Liver (tissue), 9 donors: Measurements from ENCODE around the gene URGCP. TPM values are rescaled to one million over a fixed set of nuclear protein-coding genes. Genes with fewer than 3 reads are reported as not detected.
A peak's percentile ranks its signal among the peaks of the same experiment; 100 is the strongest.

ENCODE experiments used
- DNase-seq: peaks from one replicate; pipeline ENCODE4 v3.0.0-alpha.2; 2017; ENCODE audit warnings: low spot score
- H3K27ac ChIP-seq, 2 donors: one replicate each; pipeline ENCODE4 v1.7.0; 2013; ENCODE audit warnings: inconsistent platforms in 2 of 2, low read length in 2 of 2, control low read depth in 1 of 2, low read depth in 1 of 2, mild to moderate bottlenecking in 1 of 2
- H3K27me3 ChIP-seq, 4 donors: one replicate each; pipeline versions ENCODE4 v1.6.1 to v1.7.0; 2013; ENCODE audit warnings: low read length in 3 of 4, inconsistent platforms in 1 of 4, mild to moderate bottlenecking in 1 of 4, moderate library complexity in 1 of 4; ENCODE audit not compliant: control insufficient read depth in 4 of 4, insufficient read depth in 4 of 4
- H3K36me3 ChIP-seq, 4 donors: one replicate each; pipeline versions ENCODE4 v1.6.1 to v1.7.0; 2013; ENCODE audit warnings: low read length in 3 of 4, mild to moderate bottlenecking in 3 of 4, low read depth in 1 of 4, moderate library complexity in 1 of 4; ENCODE audit not compliant: control insufficient read depth in 4 of 4, insufficient read depth in 3 of 4
- H3K4me1 ChIP-seq, 4 donors: one replicate each; pipeline versions ENCODE4 v1.6.1 to v1.7.0; 2013; ENCODE audit warnings: low read length in 3 of 4, mild to moderate bottlenecking in 3 of 4, moderate library complexity in 1 of 4; ENCODE audit not compliant: control insufficient read depth in 4 of 4, insufficient read depth in 4 of 4
- H3K4me3 ChIP-seq, 3 donors: one replicate each; pipeline versions ENCODE4 v1.6.1 to v1.7.0; 2013; ENCODE audit warnings: low read length in 3 of 3, control low read depth in 1 of 3, low read depth in 1 of 3, mild to moderate bottlenecking in 1 of 3
- H3K9ac ChIP-seq, 2 donors: one replicate each; pipeline ENCODE4 v1.7.0; 2013; ENCODE audit warnings: low read length in 2 of 2, mild to moderate bottlenecking in 2 of 2, moderate library complexity in 2 of 2, control low read depth in 1 of 2, low read depth in 1 of 2
- H3K9me3 ChIP-seq, 4 donors: one replicate each; pipeline versions ENCODE4 v1.6.1 to v1.7.0; 2013; ENCODE audit warnings: low read length in 3 of 4; ENCODE audit not compliant: control insufficient read depth in 4 of 4
- EGR1 ChIP-seq, 2 donors: IDR thresholded peaks; 2 replicates each; pipeline ENCODE4 v1.6.1; 2016 to 2018; ENCODE audit warnings: antibody characterized with exemption in 2 of 2, low read depth in 2 of 2
- FOXA1 ChIP-seq: IDR thresholded peaks from 2 replicates; pipeline ENCODE4 v1.6.1; 2016; ENCODE audit warnings: antibody characterized with exemption
- GABPA ChIP-seq, 2 donors: IDR thresholded peaks in 1 of 2; conservative IDR thresholded peaks in 1 of 2; 2 replicates each; pipeline ENCODE4 v1.6.1; 2016; ENCODE audit warnings: antibody characterized with exemption in 2 of 2, mild to moderate bottlenecking in 1 of 2, moderate library complexity in 1 of 2
- HNF4A ChIP-seq, 2 donors: conservative IDR thresholded peaks; 2 replicates each; pipeline ENCODE4 v1.6.1; 2016; ENCODE audit warnings: antibody characterized with exemption in 2 of 2, mild to moderate bottlenecking in 2 of 2
- HNF4G ChIP-seq: IDR thresholded peaks from 2 replicates; pipeline ENCODE4 v1.6.1; 2016; ENCODE audit warnings: antibody characterized with exemption
- NR2F2 ChIP-seq: IDR thresholded peaks from 2 replicates; pipeline ENCODE4 v1.6.1; 2016; ENCODE audit warnings: antibody characterized with exemption
- RAD21 ChIP-seq, 2 donors: IDR thresholded peaks; 2 replicates each; pipeline ENCODE4 v1.6.1; 2016; ENCODE audit warnings: antibody characterized with exemption in 2 of 2, mild to moderate bottlenecking in 2 of 2
- RXRA ChIP-seq, 2 donors: IDR thresholded peaks; 2 replicates each; pipeline ENCODE4 v1.6.1; 2017 to 2018; ENCODE audit warnings: antibody characterized with exemption in 2 of 2, mild to moderate bottlenecking in 1 of 2
- TAF1 ChIP-seq: conservative IDR thresholded peaks from 2 replicates; pipeline ENCODE4 v1.6.1; 2016; ENCODE audit warnings: antibody characterized with exemption, mild to moderate bottlenecking
- YY1 ChIP-seq: IDR thresholded peaks from 2 replicates; pipeline ENCODE4 v1.6.1; 2016; ENCODE audit warnings: antibody characterized with exemption, mild to moderate bottlenecking
- ZBTB33 ChIP-seq: IDR thresholded peaks from 2 replicates; pipeline ENCODE4 v1.6.1; 2016; ENCODE audit warnings: antibody characterized with exemption
- WGBS: extraction: QIAGEN DNeasy Blood & Tissue Kit; methylation state at CpG from one replicate; pipeline ENCODE4 v1.1.7; 2013; 5-methylcytosine and 5-hydroxymethylcytosine counted together
- polyA plus RNA-seq, 2 donors: library from polyadenylated mRNA; stranded (reverse) in 1 of 2; unstranded in 1 of 2; fragments of 200-250 nt in 1 of 2; fragments of >200 nt in 1 of 2; fragmentation: Nextera tagmentation in 1 of 2; extraction: Ambion mirVana in 1 of 2; gene quantifications; one replicate each; pipeline versions ENCODE4 v1.2.1 to v1.2.3, GENCODE V29; 2013 to 2015
- total RNA-seq, 2 donors: library from RNA; depleted of rRNA; stranded (reverse); fragments of >200 nt; gene quantifications; one replicate each; pipeline ENCODE4 v1.2.3, GENCODE V29; 2014
- TF ChIP-seq, protein P1 (sequence below): fragments of 150-350 bp; IDR thresholded peaks from 2 replicates; pipeline ENCODE4 v1.5.1; 2017; ENCODE audit warnings: improper control_type of control experiment, low read depth, low read length; ENCODE audit not compliant: missing input control
- TF ChIP-seq, protein P2 (sequence below): IDR thresholded peaks from 2 replicates; pipeline ENCODE4 v1.6.1; 2016; ENCODE audit warnings: antibody characterized with exemption
- TF ChIP-seq, protein P3 (sequence below): IDR thresholded peaks from 2 replicates; pipeline ENCODE4 v1.6.1; 2016; ENCODE audit warnings: antibody characterized with exemption
- TF ChIP-seq, protein P4 (sequence below): IDR thresholded peaks from 2 replicates; pipeline ENCODE4 v1.6.1; 2016; ENCODE audit warnings: antibody characterized with exemption, mild to moderate bottlenecking
- donor health status: healthy.
- donor health status: healthy.
- donor health status: healthy.
- donor health status: healthy.
- donor health status: healthy.

The URGCP gene
- total and polyA plus RNA-seq, 4 donors, result 7.2 to 28.4 (median 13.0) TPM

- TF ChIP-seq, protein P1, sequence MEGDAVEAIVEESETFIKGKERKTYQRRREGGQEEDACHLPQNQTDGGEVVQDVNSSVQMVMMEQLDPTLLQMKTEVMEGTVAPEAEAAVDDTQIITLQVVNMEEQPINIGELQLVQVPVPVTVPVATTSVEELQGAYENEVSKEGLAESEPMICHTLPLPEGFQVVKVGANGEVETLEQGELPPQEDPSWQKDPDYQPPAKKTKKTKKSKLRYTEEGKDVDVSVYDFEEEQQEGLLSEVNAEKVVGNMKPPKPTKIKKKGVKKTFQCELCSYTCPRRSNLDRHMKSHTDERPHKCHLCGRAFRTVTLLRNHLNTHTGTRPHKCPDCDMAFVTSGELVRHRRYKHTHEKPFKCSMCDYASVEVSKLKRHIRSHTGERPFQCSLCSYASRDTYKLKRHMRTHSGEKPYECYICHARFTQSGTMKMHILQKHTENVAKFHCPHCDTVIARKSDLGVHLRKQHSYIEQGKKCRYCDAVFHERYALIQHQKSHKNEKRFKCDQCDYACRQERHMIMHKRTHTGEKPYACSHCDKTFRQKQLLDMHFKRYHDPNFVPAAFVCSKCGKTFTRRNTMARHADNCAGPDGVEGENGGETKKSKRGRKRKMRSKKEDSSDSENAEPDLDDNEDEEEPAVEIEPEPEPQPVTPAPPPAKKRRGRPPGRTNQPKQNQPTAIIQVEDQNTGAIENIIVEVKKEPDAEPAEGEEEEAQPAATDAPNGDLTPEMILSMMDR, result no peak
- TF ChIP-seq NR2F2 (no peak), HNF4A (conservative IDR thresholded peaks at IDR 0.05) (no peak), ZBTB33 (no peak)
- TF ChIP-seq, protein P2, sequence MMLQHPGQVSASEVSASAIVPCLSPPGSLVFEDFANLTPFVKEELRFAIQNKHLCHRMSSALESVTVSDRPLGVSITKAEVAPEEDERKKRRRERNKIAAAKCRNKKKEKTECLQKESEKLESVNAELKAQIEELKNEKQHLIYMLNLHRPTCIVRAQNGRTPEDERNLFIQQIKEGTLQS, result no peak
Measured at GRCh38 chr7:43868181-43868580, 38.2 kb downstream of the URGCP start (continued).

GRCh38 chr7:43865277-43865676 is 41.1 kb downstream of the URGCP start:
- 88% methylated on average over 3 of the region's 3 CpGs for WGBS
- DNase-seq, result no peak
- Histone ChIP-seq H3K36me3 (peaks cover 0 to 14% (median 11%) of the 10 kb centered on the region in 4 donors), H3K9ac (no peak overlapping the region), H3K4me1 (peaks cover 4 to 17% (median 11%) of the 10 kb centered on the region in 4 donors), H3K9me3 (no peaks in the 10 kb centered on the region), H3K27me3 (no peaks in the 10 kb centered on the region), H3K27ac (no peak overlapping the region), H3K4me3 (no peak overlapping the region)
- TF ChIP-seq HNF4G (no peak), HNF4A (conservative IDR thresholded peaks at IDR 0.05) (no peak), RXRA (IDR thresholded peaks at IDR 0.05) (peak in 1 of 2 donors; percentile 16), RAD21 (IDR thresholded peaks at IDR 0.05) (no peak), GABPA (IDR thresholded peaks at IDR 0.05 in 1 of 2, conservative IDR thresholded peaks at IDR 0.05 in 1 of 2) (no peak), FOXA1 (no peak)
- TF ChIP-seq, protein P3, sequence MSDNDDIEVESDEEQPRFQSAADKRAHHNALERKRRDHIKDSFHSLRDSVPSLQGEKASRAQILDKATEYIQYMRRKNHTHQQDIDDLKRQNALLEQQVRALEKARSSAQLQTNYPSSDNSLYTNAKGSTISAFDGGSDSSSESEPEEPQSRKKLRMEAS, result no peak

- peaks cover 3 to 12% (median 8%) of the 10 kb centered on the region in 4 donors for H3K4me1 ChIP-seq
- no peak overlapping the region for H3K4me3 ChIP-seq
- WGBS, result 93% methylated on average over 8 of the region's 8 CpGs
- no peak for DNase-seq
- H3K27me3 ChIP-seq, result no peaks in the 10 kb centered on the region
- H3K27ac ChIP-seq, result no peak overlapping the region
- no peak overlapping the region for H3K9ac ChIP-seq
- peaks cover 0 to 14% (median 11%) of the 10 kb centered on the region in 4 donors for H3K36me3 ChIP-seq
- no peaks in the 10 kb centered on the region for H3K9me3 ChIP-seq
- no peak for TF ChIP-seq NR2F2
- no peak for TF ChIP-seq FOXA1
- TF ChIP-seq, protein P1, result no peak
- TF ChIP-seq, protein P2, result no peak
- TF ChIP-seq HNF4G, result no peak
- TF ChIP-seq GABPA (IDR thresholded peaks at IDR 0.05 in 1 of 2, conservative IDR thresholded peaks at IDR 0.05 in 1 of 2), result no peak
- TF ChIP-seq HNF4A (conservative IDR thresholded peaks at IDR 0.05), result no peak
- TF ChIP-seq YY1, result no peak
- TF ChIP-seq TAF1, result no peak
- TF ChIP-seq RXRA (IDR thresholded peaks at IDR 0.05), result no peak
- TF ChIP-seq, protein P3, result no peak
- TF ChIP-seq ZBTB33, result no peak
- no peak for TF ChIP-seq EGR1 (IDR thresholded peaks at IDR 0.05; ENCODE audit: low read depth in 2 of 2)
- TF ChIP-seq, protein P4, sequence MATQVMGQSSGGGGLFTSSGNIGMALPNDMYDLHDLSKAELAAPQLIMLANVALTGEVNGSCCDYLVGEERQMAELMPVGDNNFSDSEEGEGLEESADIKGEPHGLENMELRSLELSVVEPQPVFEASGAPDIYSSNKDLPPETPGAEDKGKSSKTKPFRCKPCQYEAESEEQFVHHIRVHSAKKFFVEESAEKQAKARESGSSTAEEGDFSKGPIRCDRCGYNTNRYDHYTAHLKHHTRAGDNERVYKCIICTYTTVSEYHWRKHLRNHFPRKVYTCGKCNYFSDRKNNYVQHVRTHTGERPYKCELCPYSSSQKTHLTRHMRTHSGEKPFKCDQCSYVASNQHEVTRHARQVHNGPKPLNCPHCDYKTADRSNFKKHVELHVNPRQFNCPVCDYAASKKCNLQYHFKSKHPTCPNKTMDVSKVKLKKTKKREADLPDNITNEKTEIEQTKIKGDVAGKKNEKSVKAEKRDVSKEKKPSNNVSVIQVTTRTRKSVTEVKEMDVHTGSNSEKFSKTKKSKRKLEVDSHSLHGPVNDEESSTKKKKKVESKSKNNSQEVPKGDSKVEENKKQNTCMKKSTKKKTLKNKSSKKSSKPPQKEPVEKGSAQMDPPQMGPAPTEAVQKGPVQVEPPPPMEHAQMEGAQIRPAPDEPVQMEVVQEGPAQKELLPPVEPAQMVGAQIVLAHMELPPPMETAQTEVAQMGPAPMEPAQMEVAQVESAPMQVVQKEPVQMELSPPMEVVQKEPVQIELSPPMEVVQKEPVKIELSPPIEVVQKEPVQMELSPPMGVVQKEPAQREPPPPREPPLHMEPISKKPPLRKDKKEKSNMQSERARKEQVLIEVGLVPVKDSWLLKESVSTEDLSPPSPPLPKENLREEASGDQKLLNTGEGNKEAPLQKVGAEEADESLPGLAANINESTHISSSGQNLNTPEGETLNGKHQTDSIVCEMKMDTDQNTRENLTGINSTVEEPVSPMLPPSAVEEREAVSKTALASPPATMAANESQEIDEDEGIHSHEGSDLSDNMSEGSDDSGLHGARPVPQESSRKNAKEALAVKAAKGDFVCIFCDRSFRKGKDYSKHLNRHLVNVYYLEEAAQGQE, result no peak
Measured at GRCh38 chr7:43864126-43864525, 42.3 kb downstream of the URGCP start.
